Heart left ventricle (tissue), 13 donors: Measurements from ENCODE around the gene CLEC3A.
"Not testable (repeated sequence)": the region's sequence is repeated elsewhere in the genome, so short reads cannot be mapped to it uniquely, and the experiment has no call there.

Experiments
- CTCF ChIP-seq, 12 donors: fragments of 200-600 bp; sonication (generic) in 4 of 12; IDR thresholded peaks; one replicate each; pipeline versions ENCODE4 v1.5.0 to v1.8.0; 2018 to 2022; ENCODE audit warnings: antibody characterized with exemption in 12 of 12, mild to moderate bottlenecking in 5 of 12
- POLR2A ChIP-seq, 2 donors: fragments of 450-650 bp; IDR thresholded peaks; one replicate each; pipeline ENCODE4 v1.6.1; 2017; ENCODE audit warnings: antibody characterized with exemption in 2 of 2, mild to moderate bottlenecking in 2 of 2, moderate library complexity in 2 of 2
- donor health status: ischemic (EF 13 %, LVEDD 7.1; RV severe dilation, severe dysfunction).
- donor health status: DM: no; HTN: yes; CAD: no.
- donor health status: DM: no; HTN: no; CAD: no.
- donor health status: ischemic (EF 25% LVEDD 6.9; RV normal size, moderate dysfunction).
- donor health status: ischemic (EF 25% LVEDD 5.7; RV mildly dilated, moderate dysfunction).
- donor health status: ischemic (EF 35%, LVEDD 5.7; RV mildly dilated, moderate dysfunction).
- donor health status: nonischemic (EF 11% LVEDD 7.7; RV severe dilation, severe dysfunction).
- donor health status: DM: yes; HTN: yes; CAD: no.
- donor health status: PGD.
- donor health status: ischemic (EF 29% LVEDD 5.4; RV normal size, mild dysfunction).
- donor health status: nonischemic (EF 23%, LVEDD 6.1; RV moderate dilation, normal function).

- TF ChIP-seq CTCF, POLR2A (IDR thresholded peaks at IDR 0.05): not testable (repeated sequence)
These were observed 37.5 kb downstream of the CLEC3A start for GRCh38 chr16:78059806-78060205.
